ENCODE data around the gene RPA1. TPM values are rescaled to one million over a fixed set of nuclear protein-coding genes. Genes with fewer than 3 reads are reported as not detected.

RPA1 gene
- total RNA-seq, 1 experiment from 2014 or later, result 69.1 TPM

- Histone ChIP-seq H2AFZ (ENCODE audit: low read length) (no peak overlapping the region), H3K9ac (ENCODE audit: low read length) (no peak overlapping the region), H3K9me3 (ENCODE audit: low read length) (no peaks in the 10 kb centered on the region), H3K4me2 (ENCODE audit: low read length) (no peak overlapping the region; the same call in 1 of the 2 replicates), H3K4me1 (ENCODE audit: insufficient read depth, low read length) (peaks cover 15% of the 10 kb centered on the region), H3F3A (ENCODE audit: low read length, unreplicated experiment) (no peaks in the 10 kb centered on the region), H4K20me1 (ENCODE audit: low read length) (no peaks in the 10 kb centered on the region), H3K27me3 (ENCODE audit: low read length) (no peaks in the 10 kb centered on the region), H3K36me3 (ENCODE audit: low read depth, low read length) (no peaks in the 10 kb centered on the region; the same call in 1 of the 2 replicates), H3K27ac (ENCODE audit: low read length) (peak overlapping the region; percentile 79; the same call in 1 of the 2 replicates), H3K9me2 (replicated peaks; ENCODE audit: low read length) (no peaks in the 10 kb centered on the region), H3K4me3 (ENCODE audit: low read length) (no peak overlapping the region), H3K79me2 (ENCODE audit: low read length) (no peaks in the 10 kb centered on the region)
- ATAC-seq (no peak), DNase-seq (no peak)
- TF ChIP-seq CTCF (conservative IDR thresholded peaks at IDR 0.05; ENCODE audit: low read depth, low read length) (no peak), EZH2 (IDR thresholded peaks at IDR 0.05; ENCODE audit: low read length, unreplicated experiment) (no peak), EZH2phosphoT487 (IDR thresholded peaks at IDR 0.05; ENCODE audit: borderline replicate concordance, low read length) (no peak)
- POLR2A ChIA-PET (ENCODE audit: unreplicated experiment), result no interaction called here
- intact Hi-C loops (cut with micrococcal nuclease), result no loop called here
- BruUV-seq (replicated peaks), result no TSS peak
- CTCF ChIA-PET, result no interaction called here
Observed at GRCh38 chr17:1786708-1787107, 43.1 kb upstream of the RPA1 start.

- Histone ChIP-seq H3K79me2 (ENCODE audit: low read length) (no peaks in the 10 kb centered on the region), H4K20me1 (ENCODE audit: low read length) (no peaks in the 10 kb centered on the region), H3K4me3 (ENCODE audit: low read length) (no peak overlapping the region), H3K27ac (ENCODE audit: low read length) (peak overlapping the region; percentile 79), H3K4me1 (ENCODE audit: insufficient read depth, low read length) (peaks cover 15% of the 10 kb centered on the region), H3K36me3 (ENCODE audit: low read depth, low read length) (no peaks in the 10 kb centered on the region; the same call in 1 of the 2 replicates), H3K9me2 (replicated peaks; ENCODE audit: low read length) (no peaks in the 10 kb centered on the region), H3K4me2 (ENCODE audit: low read length) (peak overlapping the region; percentile 69), H3K9me3 (ENCODE audit: low read length) (no peaks in the 10 kb centered on the region), H3F3A (ENCODE audit: low read length, unreplicated experiment) (no peaks in the 10 kb centered on the region), H3K27me3 (ENCODE audit: low read length) (no peaks in the 10 kb centered on the region), H2AFZ (ENCODE audit: low read length) (peak overlapping the region; percentile 59; the same call in 1 of the 2 replicates), H3K9ac (ENCODE audit: low read length) (peak overlapping the region; percentile 43)
- ChIA-PET POLR2A (ENCODE audit: unreplicated experiment) (interaction anchor here (0.6 to 1.1 kb wide), 4 partner anchors 53 to 121 kb away, joined by 3 to 5 read pairs (median 4); no protein-coding TSS in a partner anchor), CTCF (interaction anchor here (0.6 kb wide), 1 partner anchor 78 kb away, joined by 3 read pairs; no protein-coding TSS in a partner anchor)
- ATAC-seq, result peak; percentile 98
- no peak for TF ChIP-seq EZH2phosphoT487 (IDR thresholded peaks at IDR 0.05; ENCODE audit: borderline replicate concordance, low read length)
- TF ChIP-seq EZH2 (IDR thresholded peaks at IDR 0.05; ENCODE audit: low read length, unreplicated experiment), result no peak
- TF ChIP-seq CTCF (conservative IDR thresholded peaks at IDR 0.05; ENCODE audit: low read depth, low read length), result no peak
- peak; percentile 87 for DNase-seq
- intact Hi-C loops (cut with micrococcal nuclease), result no loop called here
- TSS peak; percentile 51 for BruUV-seq (replicated peaks)
Observed at GRCh38 chr17:1787301-1787902, 42.4 kb upstream of the RPA1 start.

- ATAC-seq (no peak), DNase-seq (no peak)
- Histone ChIP-seq H3K27ac (ENCODE audit: low read length) (no peak overlapping the region), H3K27me3 (ENCODE audit: low read length) (no peaks in the 10 kb centered on the region), H3K4me1 (ENCODE audit: insufficient read depth, low read length) (peaks cover 15% of the 10 kb centered on the region), H3K9ac (ENCODE audit: low read length) (no peak overlapping the region), H3K36me3 (ENCODE audit: low read depth, low read length) (no peaks in the 10 kb centered on the region; the same call in 1 of the 2 replicates), H3K9me2 (replicated peaks; ENCODE audit: low read length) (no peaks in the 10 kb centered on the region), H3K4me2 (ENCODE audit: low read length) (no peak overlapping the region), H3K9me3 (ENCODE audit: low read length) (no peaks in the 10 kb centered on the region), H3K79me2 (ENCODE audit: low read length) (no peaks in the 10 kb centered on the region), H3K4me3 (ENCODE audit: low read length) (no peak overlapping the region), H2AFZ (ENCODE audit: low read length) (no peak overlapping the region), H4K20me1 (ENCODE audit: low read length) (no peaks in the 10 kb centered on the region), H3F3A (ENCODE audit: low read length, unreplicated experiment) (no peaks in the 10 kb centered on the region)
- no peak for TF ChIP-seq CTCF (conservative IDR thresholded peaks at IDR 0.05; ENCODE audit: low read depth, low read length)
- TF ChIP-seq EZH2phosphoT487 (IDR thresholded peaks at IDR 0.05; ENCODE audit: borderline replicate concordance, low read length), result no peak
- no peak for TF ChIP-seq EZH2 (IDR thresholded peaks at IDR 0.05; ENCODE audit: low read length, unreplicated experiment)
- POLR2A ChIA-PET (ENCODE audit: unreplicated experiment), result no interaction called here
- no TSS peak for BruUV-seq (replicated peaks)
- intact Hi-C loops (cut with micrococcal nuclease), result no loop called here
- CTCF ChIA-PET, result no interaction called here
Observed at GRCh38 chr17:1789936-1790335, 39.9 kb upstream of the RPA1 start.

Measured in PC-3 (cell line).